Body of pancreas (tissue), 4 donors: Measurements from ENCODE around the gene IL4. TPM values are rescaled to one million over a fixed set of nuclear protein-coding genes. Genes with fewer than 3 reads are reported as not detected.

ENCODE experiments used
- ATAC-seq: fragments of 150-250 bp; one replicate; pipeline ENCODE4 v1.9.1; 2016
- DNase-seq, 4 donors: peaks; one replicate each; pipeline ENCODE4 v3.0.0-alpha.2; 2019
- H3K27ac ChIP-seq, 4 donors: fragments of 200-600 bp; sonication (generic); 1 replicate in 3 of 4; 2 replicates in 1 of 4; pipeline versions ENCODE4 v1.5.1 to v1.6.1; 2016 to 2019; ENCODE audit warnings: mild to moderate bottlenecking in 1 of 4, mixed read lengths in 1 of 4, moderate library complexity in 1 of 4
- H3K27me3 ChIP-seq, 2 donors: fragments of 200-600 bp; sonication (generic); one replicate each; pipeline ENCODE4 v1.6.0; 2016; ENCODE audit warnings: mild to moderate bottlenecking in 1 of 2
- H3K36me3 ChIP-seq, 2 donors: fragments of 200-600 bp; sonication (generic); replicated peaks in 1 of 2; 2 replicates each; pipeline ENCODE4 v1.5.1; 2016; ENCODE audit warnings: low read depth in 2 of 2; ENCODE audit not compliant: insufficient read depth in 1 of 2
- H3K4me1 ChIP-seq: fragments of 200-600 bp; sonication (generic); one replicate; pipeline ENCODE4 v1.6.0; 2016
- H3K4me3 ChIP-seq, 2 donors: fragments of 200-600 bp; sonication (generic); 1 replicate in 1 of 2; 2 replicates in 1 of 2; pipeline ENCODE4 v1.5.1; 2016 to 2019
- H3K9me3 ChIP-seq, 3 donors: fragments of 200-600 bp; sonication (generic); 1 replicate in 2 of 3; 2 replicates in 1 of 3; pipeline ENCODE4 v1.5.1; 2016
- POLR2A ChIP-seq, 3 donors: fragments of 450-650 bp; IDR thresholded peaks; one replicate each; pipeline ENCODE4 v1.6.1; 2016; ENCODE audit warnings: antibody characterized with exemption in 3 of 3, mild to moderate bottlenecking in 2 of 3
- WGBS, 2 donors: methylation state at CpG; one replicate each; pipeline ENCODE4 v1.1.5; 2017; 5-methylcytosine and 5-hydroxymethylcytosine counted together
- intact Hi-C: fragments of 100-400 bp; cut with DNase I; formaldehyde crosslinking; loops from one replicate; pipeline ENCODE4 v1.15.1; 2023
- total RNA-seq, 2 donors: library from RNA; depleted of rRNA; stranded (reverse); fragments of >200 nt; gene quantifications; one replicate each; pipeline ENCODE4 v1.1.0, GENCODE V29; 2016
- TF ChIP-seq, protein P1 (sequence below), 7 experiments: fragments of 450-650 bp in 4 of 7; fragments of 200-600 bp in 3 of 7; sonication (generic) in 3 of 7; IDR thresholded peaks; one replicate each; pipeline ENCODE4 v1.5.1; 2016 to 2019; ENCODE audit warnings: antibody characterized with exemption in 7 of 7

IL4 gene
- total RNA-seq, 2 donors from 2014 or later, result not detected

GRCh38 chr5:132662004-132662401 lies 11.8 kb upstream of the IL4 start:
- Histone ChIP-seq H3K36me3 (no peaks in the 10 kb centered on the region), H3K4me3 (no peak overlapping the region), H3K4me1 (no peaks in the 10 kb centered on the region), H3K27me3 (peaks cover 0 to under 1% of the 10 kb centered on the region in 2 donors), H3K27ac (no peak overlapping the region), H3K9me3 (no peaks in the 10 kb centered on the region)
- intact Hi-C loops, result no loop called here
- no peak for DNase-seq
- TF ChIP-seq, protein P1, sequence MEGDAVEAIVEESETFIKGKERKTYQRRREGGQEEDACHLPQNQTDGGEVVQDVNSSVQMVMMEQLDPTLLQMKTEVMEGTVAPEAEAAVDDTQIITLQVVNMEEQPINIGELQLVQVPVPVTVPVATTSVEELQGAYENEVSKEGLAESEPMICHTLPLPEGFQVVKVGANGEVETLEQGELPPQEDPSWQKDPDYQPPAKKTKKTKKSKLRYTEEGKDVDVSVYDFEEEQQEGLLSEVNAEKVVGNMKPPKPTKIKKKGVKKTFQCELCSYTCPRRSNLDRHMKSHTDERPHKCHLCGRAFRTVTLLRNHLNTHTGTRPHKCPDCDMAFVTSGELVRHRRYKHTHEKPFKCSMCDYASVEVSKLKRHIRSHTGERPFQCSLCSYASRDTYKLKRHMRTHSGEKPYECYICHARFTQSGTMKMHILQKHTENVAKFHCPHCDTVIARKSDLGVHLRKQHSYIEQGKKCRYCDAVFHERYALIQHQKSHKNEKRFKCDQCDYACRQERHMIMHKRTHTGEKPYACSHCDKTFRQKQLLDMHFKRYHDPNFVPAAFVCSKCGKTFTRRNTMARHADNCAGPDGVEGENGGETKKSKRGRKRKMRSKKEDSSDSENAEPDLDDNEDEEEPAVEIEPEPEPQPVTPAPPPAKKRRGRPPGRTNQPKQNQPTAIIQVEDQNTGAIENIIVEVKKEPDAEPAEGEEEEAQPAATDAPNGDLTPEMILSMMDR (IDR thresholded peaks at IDR 0.05), result no peak
- no peak for TF ChIP-seq POLR2A (IDR thresholded peaks at IDR 0.05)
- ATAC-seq, result no peak
- WGBS, 2 donors, result 91 to 94% methylated on average over 9 of the region's 9 CpGs

DNA sequence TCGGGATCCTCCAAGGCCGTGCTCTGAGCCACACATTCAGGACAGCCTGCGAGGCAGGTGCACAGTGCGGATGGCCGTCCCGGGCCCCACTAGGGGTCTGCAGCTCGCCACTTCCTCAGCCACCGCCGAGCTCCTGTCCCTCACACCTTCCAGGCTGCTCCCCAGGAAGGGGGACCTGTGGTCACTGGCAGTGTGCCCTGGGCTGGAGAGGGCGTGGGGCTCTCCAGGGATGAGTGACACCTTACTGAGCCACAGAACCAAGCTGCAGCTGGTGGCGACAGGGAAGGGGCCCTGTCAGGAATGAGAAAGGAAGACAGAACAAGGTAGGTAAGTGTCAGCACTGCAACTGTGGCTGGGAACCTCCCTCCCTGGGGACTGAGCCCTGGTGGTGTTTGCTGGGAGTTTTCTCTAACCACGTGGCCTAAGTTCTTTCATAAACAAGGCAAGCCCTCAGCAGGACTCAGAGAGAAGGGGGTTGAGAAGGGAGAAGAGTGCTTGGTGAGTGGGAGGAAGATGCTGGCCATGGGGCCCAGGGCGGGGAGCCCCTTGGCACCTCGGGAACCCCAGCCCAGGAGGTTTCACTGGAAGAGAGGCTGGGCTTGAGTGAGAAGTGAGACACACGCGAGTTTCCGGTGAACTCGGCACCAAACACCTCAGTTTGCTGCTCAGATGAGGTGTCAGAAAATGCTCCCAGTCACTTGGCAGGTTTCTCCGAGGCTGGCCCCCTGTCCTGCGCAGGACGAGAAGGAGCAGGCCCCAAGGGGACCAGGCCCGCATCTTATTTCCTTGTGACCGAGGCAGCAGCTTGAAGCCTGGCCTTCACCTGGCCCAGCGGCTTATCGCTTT lies 10.6 kb upstream of the IL4 start:
- intact Hi-C loops, result no loop called here
- no peaks in the 10 kb centered on the region for H3K36me3 ChIP-seq
- no peaks in the 10 kb centered on the region for H3K4me1 ChIP-seq
- H3K27ac ChIP-seq, result no peak overlapping the region
- 68 to 76% methylated on average over 22 to 25 of the region's 25 CpGs for whole genome bisulfite sequencing, 2 donors
- H3K9me3 ChIP-seq, result no peaks in the 10 kb centered on the region
- no peak for ATAC-seq
- TF ChIP-seq, protein P1 (IDR thresholded peaks at IDR 0.05), result no peak
- no peaks in the 10 kb centered on the region for H3K27me3 ChIP-seq
- no peak overlapping the region for H3K4me3 ChIP-seq
- no peak for DNase-seq

GRCh38 chr5:132663771-132664695 lies 9.8 kb upstream of the IL4 start:
- H3K27ac ChIP-seq, result no peak overlapping the region
- intact Hi-C loops, result no loop called here
- no peak overlapping the region for H3K4me3 ChIP-seq
- DNase-seq (no peak), ATAC-seq (no peak)
- no peaks in the 10 kb centered on the region for H3K4me1 ChIP-seq
- no peaks in the 10 kb centered on the region for H3K27me3 ChIP-seq
- no peaks in the 10 kb centered on the region for H3K9me3 ChIP-seq
- no peaks in the 10 kb centered on the region for H3K36me3 ChIP-seq
- WGBS, 2 donors, result 89% methylated on average over 13 of the region's 13 CpGs
- TF ChIP-seq, protein P1 (IDR thresholded peaks at IDR 0.05), result no peak
- TF ChIP-seq POLR2A (IDR thresholded peaks at IDR 0.05), result no peak

GRCh38 chr5:132664696-132665209 lies 9.0 kb upstream of the IL4 start:
- Histone ChIP-seq H3K27me3 (no peaks in the 10 kb centered on the region), H3K27ac (no peak overlapping the region), H3K36me3 (no peaks in the 10 kb centered on the region), H3K9me3 (no peaks in the 10 kb centered on the region), H3K4me1 (no peaks in the 10 kb centered on the region), H3K4me3 (no peak overlapping the region)
- no peak for TF ChIP-seq POLR2A (IDR thresholded peaks at IDR 0.05)
- TF ChIP-seq, protein P1 (IDR thresholded peaks at IDR 0.05), result no peak
- WGBS, 2 donors, result 89 to 93% methylated on average over 6 to 9 of the region's 9 CpGs
- no peak for ATAC-seq
- intact Hi-C loops, result no loop called here
- DNase-seq, result no peak
